A549 (cell line): ENCODE results near the gene KSR1. TPM values are rescaled to one million over a fixed set of nuclear protein-coding genes. Genes with fewer than 3 reads are reported as not detected.
A peak's percentile ranks its signal among the peaks of the same experiment; 100 is the strongest.

Experiments
- ATAC-seq, 2 experiments: fragments of 200-7000 bp in 1 of 2; fragments of >200 bp in 1 of 2; cut with Nextera tagmentation in 1 of 2; cut with Tn5 transposase in 1 of 2; 3 replicates each; pipeline versions ENCODE4 v1.8.0 to v1.9.1; 2018 to 2020; ENCODE audit warnings: mild to moderate bottlenecking in 1 of 2, moderate library complexity in 1 of 2
- CTCF ChIA-PET: fragments of 300-600 bp; sonication (Branson Sonifier 250); formaldehyde crosslinking; extraction: SDS; loops from one replicate; lab custom pipeline; 2021; ENCODE audit warnings: antibody characterized with exemption, inconsistent platforms; lab: Yijun Ruan, JAX
- POLR2A ChIA-PET: fragments of 350-600 bp; formaldehyde crosslinking; extraction: SDS; loops from one replicate; lab custom pipeline; 2021; ENCODE audit warnings: antibody characterized with exemption, inconsistent platforms; lab: Yijun Ruan, JAX
- DNase-seq, 2 experiments: peaks; one replicate each; pipeline versions ENCODE4 v3.0.0 to v3.0.0-alpha.2; 2011 to 2016; ENCODE audit warnings: low read depth in 1 of 2, low spot score in 1 of 2
- FAIRE-seq: peaks from 2 replicates; lab custom pipeline; 2011; peaks lifted over from hg19 to GRCh38; lab: Jason Lieb, UNC
- H3K27ac ChIP-seq, 2 experiments: fragments of >200 bp; sonication (Bioruptor Twin); formaldehyde crosslinking; 3 replicates each; pipeline ENCODE4 v1.5.1; 2016 to 2017
- H3K4me1 ChIP-seq: fragments of >200 bp; sonication (Bioruptor Twin); formaldehyde crosslinking; 3 replicates; pipeline ENCODE4 v1.6.1; 2016
- H3K4me2 ChIP-seq: fragments of >200 bp; sonication (Bioruptor Twin); formaldehyde crosslinking; 3 replicates; pipeline ENCODE4 v1.6.1; 2016
- H3K4me3 ChIP-seq: fragments of >200 bp; sonication (Bioruptor Twin); formaldehyde crosslinking; 3 replicates; pipeline ENCODE4 v1.5.1; 2016
- H3K9me3 ChIP-seq: fragments of >200 bp; sonication (Bioruptor Twin); formaldehyde crosslinking; 3 replicates; pipeline ENCODE4 v1.6.1; 2016
- CBX8 ChIP-seq: fragments of 200-600 bp; sonication (generic); IDR thresholded peaks from 2 replicates; pipeline ENCODE4 v1.6.1; 2016
- ELK1 ChIP-seq: fragments of 150-350 bp; IDR thresholded peaks from 2 replicates; pipeline ENCODE4 v1.6.1; 2014; ENCODE audit warnings: low read depth, mild to moderate bottlenecking, low read length
- EP300 ChIP-seq, 2 experiments: fragments of >200 bp; sonication (Bioruptor Twin); formaldehyde crosslinking; IDR thresholded peaks; 2 replicates in 1 of 2; 3 replicates in 1 of 2; pipeline ENCODE4 v1.6.1; 2016 to 2017
- HOXA7 ChIP-seq: fragments of 250-450 bp; sonication (Bioruptor Pico); IDR thresholded peaks from 2 replicates; pipeline ENCODE4 v1.5.0; 2020; ENCODE audit warnings: mild to moderate bottlenecking, moderate library complexity
- JUNB ChIP-seq: fragments of >200 bp; sonication (Bioruptor Twin); formaldehyde crosslinking; IDR thresholded peaks from 2 replicates; pipeline ENCODE4 v1.6.1; 2016
- MAZ ChIP-seq: fragments of 150-350 bp; IDR thresholded peaks from 2 replicates; pipeline ENCODE4 v1.6.1; 2014; ENCODE audit warnings: antibody characterized with exemption, low read depth, low read length, borderline replicate concordance
- RAD21 ChIP-seq, 2 experiments: fragments of >200 bp in 1 of 2; sonication (Bioruptor Twin) in 1 of 2; formaldehyde crosslinking in 1 of 2; IDR thresholded peaks in 1 of 2; conservative IDR thresholded peaks in 1 of 2; 2 replicates in 1 of 2; 3 replicates in 1 of 2; pipeline ENCODE4 v1.6.1; 2012 to 2018; ENCODE audit warnings: inconsistent platforms in 1 of 2
- RCOR1 ChIP-seq: fragments of 150-350 bp; IDR thresholded peaks from 2 replicates; pipeline ENCODE4 v1.6.1; 2014; ENCODE audit warnings: antibody characterized with exemption, low read length, low read depth
- SREBF2 ChIP-seq: fragments of 450-650 bp; IDR thresholded peaks from 2 replicates; pipeline ENCODE4 v1.6.1; 2014; ENCODE audit warnings: mild to moderate bottlenecking, moderate library complexity
- TFCP2L1 ChIP-seq: fragments of 250-450 bp; sonication (Bioruptor Pico); IDR thresholded peaks from 2 replicates; pipeline ENCODE4 v1.5.0; 2021; ENCODE audit warnings: mild to moderate bottlenecking
- ZFP36 ChIP-seq: fragments of 450-650 bp; IDR thresholded peaks from 2 replicates; pipeline ENCODE4 v1.6.1; 2014; ENCODE audit warnings: borderline replicate concordance; ENCODE audit not compliant: partially characterized antibody
- ZNF302 ChIP-seq: fragments of 250-450 bp; sonication (Bioruptor Pico); IDR thresholded peaks from 2 replicates; pipeline ENCODE4 v1.9.0; 2021; ENCODE audit warnings: inconsistent platforms, mild to moderate bottlenecking, moderate library complexity
- WGBS: methylation state at CpG from one replicate; pipeline ENCODE4 v1.1.6; 2017; ENCODE audit errors: missing lambda C conversion rate; 5-methylcytosine and 5-hydroxymethylcytosine counted together
- polyA plus RNA-seq, 4 experiments: library from polyadenylated mRNA; depleted of rRNA in 3 of 4; stranded (reverse); fragments of >200 nt; fragmentation: RNase III in 1 of 4; extraction: RNeasy Plus Mini Kit Qiagen cat#74134 plus additional on column Dnase treatment in 1 of 4; gene quantifications; 2 replicates in 3 of 4; 3 replicates in 1 of 4; pipeline ENCODE4 v1.2.3, GENCODE V29; 2011 to 2017
- TF ChIP-seq, protein P1 (sequence below): fragments of >200 bp; sonication (Bioruptor Twin); formaldehyde crosslinking; IDR thresholded peaks from 2 replicates; pipeline ENCODE4 v1.6.1; 2016
- TF ChIP-seq, protein P2 (sequence below): fragments of 200-600 bp; sonication (generic); IDR thresholded peaks from 2 replicates; pipeline ENCODE4 v1.6.1; 2016; ENCODE audit warnings: antibody characterized with exemption, mild to moderate bottlenecking, moderate library complexity
- TF ChIP-seq, protein P3 (sequence below): IDR thresholded peaks from 2 replicates; pipeline ENCODE4 v1.6.1; 2012
- TF ChIP-seq, protein P4 (sequence below): fragments of 450-650 bp; IDR thresholded peaks from 2 replicates; pipeline ENCODE4 v1.6.1; 2014; ENCODE audit warnings: antibody characterized with exemption
- TF ChIP-seq, protein P5 (sequence below): IDR thresholded peaks from 2 replicates; pipeline ENCODE4 v1.6.1; 2012
- TF ChIP-seq, protein P6 (sequence below): IDR thresholded peaks from 2 replicates; pipeline ENCODE4 v1.6.1; 2012; ENCODE audit warnings: low read depth, borderline replicate concordance

Gene KSR1
- polyA plus RNA-seq, 2 of the 4 experiments (the other 2 are of a cell fraction), result 13.3 to 14.6 TPM

GRCh38 chr17:27462149-27462548 is 5.9 kb downstream of the KSR1 start:
- Histone ChIP-seq H3K4me1 (peaks cover 64% of the 10 kb centered on the region), H3K9me3 (no peaks in the 10 kb centered on the region), H3K4me3 (no peak overlapping the region), H3K4me2 (no peak overlapping the region), H3K27ac (no peak overlapping the region)
- DNase-seq (no peak), ATAC-seq (no peak), FAIRE-seq (no peak)
- POLR2A ChIA-PET, result no interaction called here
- WGBS, result 87% methylated on average over 6 of the region's 6 CpGs
- TF ChIP-seq HOXA7 (CRISPR knock-in tag), result no peak
- no peak for TF ChIP-seq EP300 (IDR thresholded peaks at IDR 0.05)
- TF ChIP-seq, protein P1, sequence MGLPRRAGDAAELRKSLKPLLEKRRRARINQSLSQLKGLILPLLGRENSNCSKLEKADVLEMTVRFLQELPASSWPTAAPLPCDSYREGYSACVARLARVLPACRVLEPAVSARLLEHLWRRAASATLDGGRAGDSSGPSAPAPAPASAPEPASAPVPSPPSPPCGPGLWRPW, result no peak
- no peak for TF ChIP-seq TFCP2L1 (CRISPR knock-in tag)
- no peak for TF ChIP-seq ZFP36
- no peak for TF ChIP-seq ELK1
- TF ChIP-seq, protein P2, sequence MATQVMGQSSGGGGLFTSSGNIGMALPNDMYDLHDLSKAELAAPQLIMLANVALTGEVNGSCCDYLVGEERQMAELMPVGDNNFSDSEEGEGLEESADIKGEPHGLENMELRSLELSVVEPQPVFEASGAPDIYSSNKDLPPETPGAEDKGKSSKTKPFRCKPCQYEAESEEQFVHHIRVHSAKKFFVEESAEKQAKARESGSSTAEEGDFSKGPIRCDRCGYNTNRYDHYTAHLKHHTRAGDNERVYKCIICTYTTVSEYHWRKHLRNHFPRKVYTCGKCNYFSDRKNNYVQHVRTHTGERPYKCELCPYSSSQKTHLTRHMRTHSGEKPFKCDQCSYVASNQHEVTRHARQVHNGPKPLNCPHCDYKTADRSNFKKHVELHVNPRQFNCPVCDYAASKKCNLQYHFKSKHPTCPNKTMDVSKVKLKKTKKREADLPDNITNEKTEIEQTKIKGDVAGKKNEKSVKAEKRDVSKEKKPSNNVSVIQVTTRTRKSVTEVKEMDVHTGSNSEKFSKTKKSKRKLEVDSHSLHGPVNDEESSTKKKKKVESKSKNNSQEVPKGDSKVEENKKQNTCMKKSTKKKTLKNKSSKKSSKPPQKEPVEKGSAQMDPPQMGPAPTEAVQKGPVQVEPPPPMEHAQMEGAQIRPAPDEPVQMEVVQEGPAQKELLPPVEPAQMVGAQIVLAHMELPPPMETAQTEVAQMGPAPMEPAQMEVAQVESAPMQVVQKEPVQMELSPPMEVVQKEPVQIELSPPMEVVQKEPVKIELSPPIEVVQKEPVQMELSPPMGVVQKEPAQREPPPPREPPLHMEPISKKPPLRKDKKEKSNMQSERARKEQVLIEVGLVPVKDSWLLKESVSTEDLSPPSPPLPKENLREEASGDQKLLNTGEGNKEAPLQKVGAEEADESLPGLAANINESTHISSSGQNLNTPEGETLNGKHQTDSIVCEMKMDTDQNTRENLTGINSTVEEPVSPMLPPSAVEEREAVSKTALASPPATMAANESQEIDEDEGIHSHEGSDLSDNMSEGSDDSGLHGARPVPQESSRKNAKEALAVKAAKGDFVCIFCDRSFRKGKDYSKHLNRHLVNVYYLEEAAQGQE, result no peak
- TF ChIP-seq, protein P3, sequence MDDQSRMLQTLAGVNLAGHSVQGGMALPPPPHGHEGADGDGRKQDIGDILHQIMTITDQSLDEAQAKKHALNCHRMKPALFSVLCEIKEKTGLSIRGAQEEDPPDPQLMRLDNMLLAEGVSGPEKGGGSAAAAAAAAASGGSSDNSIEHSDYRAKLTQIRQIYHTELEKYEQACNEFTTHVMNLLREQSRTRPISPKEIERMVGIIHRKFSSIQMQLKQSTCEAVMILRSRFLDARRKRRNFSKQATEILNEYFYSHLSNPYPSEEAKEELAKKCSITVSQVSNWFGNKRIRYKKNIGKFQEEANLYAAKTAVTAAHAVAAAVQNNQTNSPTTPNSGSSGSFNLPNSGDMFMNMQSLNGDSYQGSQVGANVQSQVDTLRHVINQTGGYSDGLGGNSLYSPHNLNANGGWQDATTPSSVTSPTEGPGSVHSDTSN, result no peak
- TF ChIP-seq JUNB, result no peak
- TF ChIP-seq, protein P4, sequence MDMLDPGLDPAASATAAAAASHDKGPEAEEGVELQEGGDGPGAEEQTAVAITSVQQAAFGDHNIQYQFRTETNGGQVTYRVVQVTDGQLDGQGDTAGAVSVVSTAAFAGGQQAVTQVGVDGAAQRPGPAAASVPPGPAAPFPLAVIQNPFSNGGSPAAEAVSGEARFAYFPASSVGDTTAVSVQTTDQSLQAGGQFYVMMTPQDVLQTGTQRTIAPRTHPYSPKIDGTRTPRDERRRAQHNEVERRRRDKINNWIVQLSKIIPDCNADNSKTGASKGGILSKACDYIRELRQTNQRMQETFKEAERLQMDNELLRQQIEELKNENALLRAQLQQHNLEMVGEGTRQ, result no peak
- no peak for TF ChIP-seq MAZ
- no peak for TF ChIP-seq RAD21 (conservative IDR thresholded peaks at IDR 0.05 in 1 of 2, IDR thresholded peaks at IDR 0.05 in 1 of 2)
- TF ChIP-seq CBX8, result no peak
- TF ChIP-seq SREBF2, result no peak
- no peak for TF ChIP-seq ZNF302 (CRISPR knock-in tag)
- TF ChIP-seq RCOR1, result no peak
- TF ChIP-seq, protein P5, sequence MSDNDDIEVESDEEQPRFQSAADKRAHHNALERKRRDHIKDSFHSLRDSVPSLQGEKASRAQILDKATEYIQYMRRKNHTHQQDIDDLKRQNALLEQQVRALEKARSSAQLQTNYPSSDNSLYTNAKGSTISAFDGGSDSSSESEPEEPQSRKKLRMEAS, result no peak
- CTCF ChIA-PET, result interaction anchor here (0.8 to 8.7 kb wide), 3 partner anchors 32 to 222 kb away, joined by 3 to 141 read pairs (median 5); no protein-coding TSS in a partner anchor

DNA sequence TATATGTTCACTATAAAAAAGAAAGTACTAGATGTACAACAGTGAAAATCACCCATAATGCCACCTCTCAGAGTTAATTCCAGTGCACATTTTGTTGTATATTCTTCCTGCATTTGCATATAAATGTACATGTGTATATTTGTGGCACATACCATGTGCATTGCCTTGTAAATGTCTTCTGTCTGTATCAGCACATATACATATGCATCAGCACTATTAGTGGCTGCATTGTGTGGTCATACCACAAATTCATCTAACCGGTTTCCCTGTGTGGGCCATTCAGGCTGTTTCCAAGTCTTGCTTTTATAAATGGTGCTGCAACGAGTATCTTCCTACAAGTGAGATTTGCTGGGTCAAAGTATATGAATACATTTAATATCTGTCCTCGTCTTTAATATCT is 6.5 kb downstream of the KSR1 start:
- Histone ChIP-seq H3K4me2 (no peak overlapping the region), H3K9me3 (no peaks in the 10 kb centered on the region), H3K27ac (peak overlapping the region in 1 of 2 experiments; percentile 30; a peak in 2 of 6 replicates), H3K4me3 (no peak overlapping the region), H3K4me1 (peaks cover 62% of the 10 kb centered on the region)
- 76% methylated on average over 3 of the region's 3 CpGs for WGBS
- TF ChIP-seq, protein P6, sequence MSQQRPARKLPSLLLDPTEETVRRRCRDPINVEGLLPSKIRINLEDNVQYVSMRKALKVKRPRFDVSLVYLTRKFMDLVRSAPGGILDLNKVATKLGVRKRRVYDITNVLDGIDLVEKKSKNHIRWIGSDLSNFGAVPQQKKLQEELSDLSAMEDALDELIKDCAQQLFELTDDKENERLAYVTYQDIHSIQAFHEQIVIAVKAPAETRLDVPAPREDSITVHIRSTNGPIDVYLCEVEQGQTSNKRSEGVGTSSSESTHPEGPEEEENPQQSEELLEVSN, result no peak
- TF ChIP-seq HOXA7 (CRISPR knock-in tag), result no peak
- TF ChIP-seq, protein P3, result no peak
- FAIRE-seq, result no peak
- no peak for ATAC-seq
- ChIA-PET POLR2A (interaction anchor here (0.7 kb wide), 1 partner anchor 8 kb away, joined by 5 read pairs; no protein-coding TSS in a partner anchor), CTCF (interaction anchor here (0.9 to 8.7 kb wide), 4 partner anchors 54 to 138 kb away, joined by 3 to 141 read pairs (median 4); no protein-coding TSS in a partner anchor)
- DNase-seq, result no peak
